Activated CD4-positive, alpha-beta T cell treated with anti-CD3 and anti-CD28 coated beads for 4 hours (primary cell): ENCODE data around the gene WWOX.

Experiments used
- DNase-seq, 2 donors: peaks; one replicate each; pipeline ENCODE4 v3.0.0-alpha.2; 2020

WWOX gene

DNA sequence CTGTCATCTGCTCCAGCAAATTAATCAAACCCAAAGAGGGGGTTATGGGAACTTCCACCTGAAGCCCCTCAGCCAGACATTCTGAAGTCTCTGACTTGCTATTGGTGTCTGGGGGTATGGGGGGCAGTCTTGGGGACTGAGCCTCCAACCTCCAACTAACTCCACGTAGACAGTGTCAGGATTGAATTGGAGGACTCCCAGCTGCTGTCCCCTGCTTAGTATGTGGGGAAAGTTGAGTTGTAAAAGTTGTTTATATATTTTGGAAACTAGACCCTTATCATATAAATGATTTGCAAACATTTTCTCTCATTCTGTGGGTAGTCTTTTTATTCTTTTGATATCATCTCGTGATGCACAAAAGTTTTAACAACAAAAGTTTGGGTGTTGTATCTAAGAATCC is 689.2 kb downstream of the WWOX start:
- DNase-seq = no peak

DNA sequence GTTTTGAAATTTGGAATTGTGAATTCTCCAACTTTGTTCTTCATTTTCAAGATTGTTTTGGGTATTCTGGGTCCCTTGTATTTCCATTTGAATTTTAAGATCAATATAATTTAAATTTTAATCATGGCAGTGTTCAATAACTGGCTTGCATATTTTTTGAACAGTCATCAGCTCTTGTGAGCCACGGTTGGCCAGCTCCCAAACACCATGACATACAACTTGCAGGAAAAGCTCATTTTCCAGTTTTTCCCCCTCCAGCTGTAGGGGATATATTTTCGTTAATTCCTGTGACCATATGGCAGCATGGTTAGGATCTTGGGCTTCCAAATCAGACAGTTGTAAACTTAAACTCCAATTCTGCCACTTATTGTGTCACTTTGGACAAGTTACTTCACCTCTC is 690.1 kb downstream of the WWOX start:
- no peak for DNase-seq

GRCh38 chr16:78791011-78791410 is 691.6 kb downstream of the WWOX start:
- no peak for DNase-seq

DNA sequence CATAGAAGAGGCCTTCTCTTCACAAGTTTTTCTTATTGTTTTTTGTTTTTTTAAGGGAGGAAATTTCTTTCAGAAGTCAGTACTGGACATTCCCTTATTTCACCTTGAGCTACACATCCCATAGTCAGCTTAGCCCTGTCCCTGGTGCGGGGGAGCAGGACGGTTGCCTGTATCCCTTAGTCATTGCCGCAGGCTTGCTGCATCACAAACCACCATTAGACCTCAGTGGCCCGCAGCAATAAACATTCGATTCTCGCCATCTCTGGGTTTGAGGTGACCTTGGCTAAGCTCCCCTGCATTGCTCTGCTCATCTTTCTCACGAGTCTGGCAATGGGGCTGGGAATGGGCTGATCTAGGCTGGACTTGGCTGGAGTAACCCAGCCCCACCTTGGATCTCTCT is 692.5 kb downstream of the WWOX start:
- DNase-seq = no peak

DNA sequence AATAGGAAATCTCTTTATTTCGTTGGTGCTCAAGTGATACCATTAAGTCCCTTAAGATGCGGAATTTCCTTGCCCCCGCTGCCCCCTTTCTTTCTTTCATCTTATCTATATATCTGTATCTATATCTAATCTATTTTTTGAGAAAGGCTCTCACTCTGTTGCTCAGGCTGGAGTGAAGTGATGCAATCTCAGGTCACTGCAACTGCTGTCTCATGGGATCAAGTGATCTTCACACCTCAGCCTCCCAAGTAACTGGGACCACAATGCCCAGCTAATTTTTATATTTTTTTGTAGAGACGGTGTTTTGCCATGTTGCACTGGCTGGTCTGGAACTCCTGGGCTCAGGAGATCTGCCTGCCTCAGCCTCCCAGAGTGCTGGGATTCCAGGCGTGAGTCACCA is 693.5 kb downstream of the WWOX start:
- DNase-seq = no peak

- no peak for DNase-seq
These were observed 695.3 kb downstream of the WWOX start for GRCh38 chr16:78794581-78795250.

DNA sequence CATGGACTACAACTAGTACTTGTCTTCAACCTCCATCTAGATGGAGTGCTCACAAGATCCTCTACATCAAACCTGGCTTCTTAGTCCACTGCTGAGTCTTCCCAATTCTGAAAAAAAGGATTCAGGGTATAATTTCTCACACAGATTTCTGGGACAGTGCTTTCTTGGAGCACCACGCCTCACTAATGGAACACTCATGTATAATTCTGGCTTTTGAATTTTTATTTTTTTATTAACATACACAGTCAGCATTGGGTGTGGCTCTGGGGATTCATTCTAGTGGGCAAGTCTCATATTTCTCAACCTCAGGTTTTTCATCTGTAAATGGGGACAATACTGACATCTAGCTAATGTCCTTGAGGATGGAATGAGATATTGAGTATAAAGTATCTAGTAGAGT is 696.0 kb downstream of the WWOX start:
- DNase-seq = no peak

- DNase-seq = no peak
These were observed 696.9 kb downstream of the WWOX start for GRCh38 chr16:78796221-78796866.

DNA sequence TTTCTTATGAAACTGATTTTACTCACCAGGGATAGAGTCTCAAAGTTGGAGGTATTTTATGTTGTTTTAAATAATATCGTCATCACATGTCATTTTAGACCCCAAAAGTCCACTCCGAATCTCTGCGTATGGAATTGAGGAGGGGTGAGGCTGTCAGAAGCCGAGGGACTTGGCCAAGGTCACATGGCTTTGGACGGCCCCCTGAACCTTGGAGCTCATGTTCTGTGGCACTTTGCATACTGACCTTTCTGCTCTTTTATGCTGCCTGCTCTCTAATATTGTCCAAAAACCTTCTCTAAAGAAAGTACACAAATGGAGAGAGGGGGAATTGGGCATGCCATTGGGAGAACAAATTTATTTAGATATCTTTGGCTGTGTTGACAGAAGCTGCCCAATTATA is 700.0 kb downstream of the WWOX start:
- no peak for DNase-seq

- DNase-seq = no peak
These were observed 701.1 kb downstream of the WWOX start for GRCh38 chr16:78800523-78800922.

DNA sequence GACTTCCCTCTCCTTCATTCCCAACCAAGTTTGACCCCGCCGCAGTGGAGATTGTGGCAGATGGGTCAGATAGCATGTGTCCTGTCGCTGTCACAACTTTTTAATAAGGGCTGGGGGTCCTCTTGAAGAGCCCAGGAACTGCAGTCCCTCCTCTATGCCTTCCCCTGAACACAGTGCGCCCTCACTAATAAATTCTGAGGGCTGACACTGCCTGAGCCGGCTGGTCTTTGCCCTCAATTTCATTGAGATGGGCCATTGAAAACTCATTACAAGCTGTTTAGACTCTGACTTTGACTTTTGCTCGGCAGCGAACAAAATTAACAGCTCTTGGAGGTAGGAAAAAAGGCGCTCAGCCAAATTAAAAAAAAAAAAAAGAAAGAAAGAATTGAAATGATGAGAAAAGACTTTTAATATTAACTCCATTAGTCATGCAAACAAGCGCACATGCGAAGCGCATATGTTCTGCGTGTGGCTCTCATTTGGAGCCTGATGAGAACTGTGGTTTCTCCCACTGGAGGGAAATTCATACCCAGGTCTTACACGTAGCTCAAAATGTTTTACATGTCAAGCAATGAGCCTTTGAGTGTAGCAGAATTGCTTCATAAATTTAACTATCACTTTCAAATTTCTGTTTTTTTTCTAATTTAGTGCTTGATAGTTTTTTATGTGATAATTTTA is 704.7 kb downstream of the WWOX start:
- no peak for DNase-seq

DNA sequence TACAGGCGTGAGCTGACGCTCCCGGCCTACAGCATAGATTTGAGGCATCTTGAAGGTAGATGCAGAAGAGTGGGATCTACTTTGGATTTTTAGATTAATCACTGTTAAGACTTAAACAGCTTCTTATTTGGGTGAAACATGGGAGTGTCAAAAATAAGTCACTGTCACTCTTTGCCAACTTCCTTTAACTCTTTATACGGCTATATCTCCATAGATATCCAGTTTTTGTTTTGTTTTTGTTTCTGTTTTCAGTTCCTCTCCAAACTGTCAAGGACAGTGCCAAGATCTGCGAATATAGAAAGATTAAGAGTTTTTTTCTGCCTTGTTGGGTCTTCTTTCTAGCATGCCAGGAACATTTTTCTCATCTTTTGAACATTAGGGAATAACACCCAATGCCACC is 706.1 kb downstream of the WWOX start:
- DNase-seq = no peak

DNA sequence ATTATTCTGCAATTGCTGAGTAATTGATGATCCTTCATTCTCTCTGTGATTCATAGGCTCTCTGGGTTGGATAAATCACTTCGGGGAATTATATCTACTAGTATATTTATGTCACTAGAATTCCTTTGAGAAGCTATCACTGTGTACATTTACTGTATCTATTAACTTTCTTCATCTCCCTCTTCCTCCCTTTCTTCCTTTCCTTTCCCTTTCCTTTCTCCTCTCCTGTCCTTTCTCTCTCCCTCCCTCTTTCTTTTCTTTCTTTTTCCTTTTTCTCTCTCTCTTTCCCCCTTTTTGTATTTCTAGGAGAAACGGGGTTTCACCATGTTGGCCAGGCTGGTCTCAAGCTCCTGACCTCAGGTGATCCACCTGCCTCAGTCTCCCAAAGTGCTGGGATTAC is 711.8 kb downstream of the WWOX start:
- DNase-seq = no peak

DNA sequence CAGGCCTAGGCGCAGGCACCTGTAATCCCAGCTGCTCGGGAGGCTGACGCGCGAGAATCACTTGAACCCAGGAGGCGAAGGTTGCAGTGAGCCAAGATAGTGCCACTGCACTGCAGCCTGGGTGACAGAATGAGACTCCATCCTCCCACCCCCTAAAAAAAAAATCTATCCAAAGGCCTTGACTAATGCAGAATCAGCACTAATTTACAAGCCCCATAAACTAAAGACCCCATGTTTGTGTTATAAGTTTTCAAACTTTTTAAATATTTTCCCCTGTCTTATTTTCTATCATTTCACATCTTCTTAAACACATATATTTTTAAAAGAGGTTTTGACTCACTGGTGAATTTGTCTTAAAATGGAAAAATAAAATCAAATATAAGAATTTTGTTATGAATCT is 713.1 kb downstream of the WWOX start:
- DNase-seq = no peak

DNA sequence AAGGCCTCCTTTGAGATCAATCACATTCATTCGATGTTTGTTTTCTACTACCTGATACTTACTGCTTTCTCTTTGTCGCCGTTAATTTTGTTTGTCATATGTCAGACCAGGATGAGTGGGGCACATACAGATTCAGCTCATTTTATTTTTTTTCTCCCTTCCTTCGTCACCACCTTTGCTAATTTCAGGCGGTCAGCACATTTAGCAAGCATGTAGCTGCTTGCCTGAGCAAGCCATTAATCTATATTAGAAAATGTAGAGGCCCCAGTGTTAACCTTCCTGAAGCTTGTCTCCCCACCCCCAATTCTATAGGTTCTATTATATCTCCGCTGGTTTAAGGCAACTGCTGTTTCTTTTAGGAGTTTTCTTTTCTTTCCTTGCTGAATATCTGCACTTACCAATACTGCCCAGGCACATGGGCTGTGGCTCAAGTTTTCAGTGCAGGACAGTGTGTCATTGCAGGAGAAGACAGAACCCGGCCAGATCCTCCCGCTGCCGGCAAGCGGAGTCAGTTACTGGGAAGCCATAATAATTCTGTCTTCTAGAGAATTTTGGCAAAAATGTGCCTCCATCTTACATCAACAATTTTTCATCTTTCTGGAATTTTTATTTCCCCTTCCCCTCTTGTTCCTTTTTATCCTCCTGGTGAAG is 714.3 kb downstream of the WWOX start:
- DNase-seq = no peak

GRCh38 chr16:78815713-78816112 is 716.3 kb downstream of the WWOX start:
- no peak for DNase-seq

DNA sequence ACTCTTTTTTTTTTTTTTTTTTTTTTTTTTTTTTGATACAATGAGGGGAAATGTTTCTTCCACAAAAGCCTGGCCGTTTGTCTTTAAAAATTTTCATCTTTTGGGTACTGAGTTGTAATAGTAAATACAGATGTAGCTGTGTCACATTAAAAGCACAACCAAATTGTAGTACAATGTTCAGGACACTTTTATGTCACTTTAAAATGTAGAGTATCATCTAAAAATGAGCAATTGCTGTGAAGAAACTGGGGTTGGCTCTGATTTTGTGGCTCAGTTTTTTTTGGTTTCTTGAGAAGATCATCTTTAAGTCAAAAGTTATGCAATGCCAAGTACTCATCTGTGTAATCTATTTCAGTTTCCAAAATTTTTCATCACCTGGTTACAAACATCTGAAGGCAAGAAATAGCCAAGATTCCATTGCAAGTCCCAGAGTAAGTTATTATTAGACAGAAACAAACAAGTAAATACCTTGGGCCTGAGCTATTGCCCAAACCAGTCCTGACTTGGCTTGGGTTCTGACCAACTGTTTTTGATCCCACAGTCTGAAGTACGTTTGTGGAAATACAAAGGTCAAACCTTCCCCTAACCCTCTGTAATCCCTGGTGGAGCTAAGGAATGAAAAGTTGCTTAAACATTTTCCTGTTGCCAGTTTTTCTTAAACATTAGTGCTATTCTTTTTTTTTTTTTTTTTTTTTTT is 717.2 kb downstream of the WWOX start:
- no peak for DNase-seq

GRCh38 chr16:78817200-78817739 is 717.8 kb downstream of the WWOX start:
- DNase-seq = no peak

GRCh38 chr16:78821335-78821734 is 721.9 kb downstream of the WWOX start:
- no peak for DNase-seq

- no peak for DNase-seq
These were observed 723.1 kb downstream of the WWOX start for GRCh38 chr16:78822509-78822908.

- DNase-seq = no peak
These were observed 723.6 kb downstream of the WWOX start for GRCh38 chr16:78823027-78823426.

GRCh38 chr16:78829280-78829679 is 729.8 kb downstream of the WWOX start:
- DNase-seq = no peak

GRCh38 chr16:78830599-78830998 is 731.1 kb downstream of the WWOX start:
- no peak for DNase-seq
